CD14-positive monocyte (primary cell): Measurements from ENCODE around the gene DCANP1. TPM values are rescaled to one million over a fixed set of nuclear protein-coding genes. Genes with fewer than 3 reads are reported as not detected.
A peak's percentile ranks its signal among the peaks of the same experiment; 100 is the strongest.

Source experiments
- DNase-seq, 3 donors: peaks; one replicate each; pipeline ENCODE4 v3.0.0-alpha.2; 2011 to 2022
- H2AFZ ChIP-seq: 2 replicates; pipeline ENCODE4 v1.6.0; 2012; ENCODE audit warnings: mild to moderate bottlenecking, low read depth, low read length, inconsistent platforms; ENCODE audit not compliant: insufficient read depth, poor library complexity, severe bottlenecking
- H3K27ac ChIP-seq, 2 donors: 1 replicate in 1 of 2; 2 replicates in 1 of 2; pipeline ENCODE4 v1.5.1; 2012 to 2013; ENCODE audit warnings: low read length in 2 of 2, control low read depth in 1 of 2, inconsistent platforms in 1 of 2, low read depth in 1 of 2, mild to moderate bottlenecking in 1 of 2
- H3K27me3 ChIP-seq, 2 donors: one replicate each; pipeline versions ENCODE4 v1.6.0 to v1.6.1; 2011 to 2013; ENCODE audit warnings: low read length in 2 of 2; ENCODE audit not compliant: control insufficient read depth in 2 of 2, insufficient read depth in 2 of 2
- H3K36me3 ChIP-seq, 2 donors: replicated peaks in 1 of 2; 1 replicate in 1 of 2; 2 replicates in 1 of 2; pipeline versions ENCODE4 v1.5.1 to v1.6.1; 2012 to 2013; ENCODE audit warnings: low read length in 2 of 2, control low read depth in 1 of 2, inconsistent platforms in 1 of 2, mild to moderate bottlenecking in 1 of 2; ENCODE audit not compliant: insufficient read depth in 2 of 2, control insufficient read depth in 1 of 2
- H3K4me1 ChIP-seq, 2 donors: 1 replicate in 1 of 2; 2 replicates in 1 of 2; pipeline versions ENCODE4 v1.5.1 to v1.6.1; 2012 to 2013; ENCODE audit warnings: low read length in 2 of 2, control low read depth in 1 of 2, inconsistent platforms in 1 of 2, mild to moderate bottlenecking in 1 of 2, moderate library complexity in 1 of 2; ENCODE audit not compliant: insufficient read depth in 2 of 2, control insufficient read depth in 1 of 2
- H3K4me2 ChIP-seq: replicated peaks from 2 replicates; pipeline ENCODE3; 2012; ENCODE audit warnings: low read length, moderate library complexity, mild to moderate bottlenecking; ENCODE audit not compliant: poor library complexity, severe bottlenecking; ENCODE audit errors: extremely low read depth
- H3K4me3 ChIP-seq, 3 experiments: fragments of 200-600 bp in 1 of 3; sonication (generic) in 1 of 3; replicated peaks in 1 of 3; 1 replicate in 2 of 3; 2 replicates in 1 of 3; pipeline ENCODE4 v1.5.1; 2011 to 2013; ENCODE audit warnings: low read length in 3 of 3, mild to moderate bottlenecking in 3 of 3, control low read depth in 2 of 3, low read depth in 2 of 3, inconsistent platforms in 1 of 3, moderate library complexity in 1 of 3
- H3K79me2 ChIP-seq: 2 replicates; pipeline ENCODE4 v1.6.0; 2012; ENCODE audit warnings: mild to moderate bottlenecking, control low read depth, inconsistent platforms, low read length, moderate library complexity; ENCODE audit not compliant: insufficient read depth
- H3K9ac ChIP-seq: 2 replicates; pipeline ENCODE4 v1.6.0; 2017; ENCODE audit warnings: low read length, mild to moderate bottlenecking; ENCODE audit not compliant: insufficient read depth, poor library complexity, severe bottlenecking
- H3K9me3 ChIP-seq, 2 donors: replicated peaks in 1 of 2; 1 replicate in 1 of 2; 2 replicates in 1 of 2; pipeline versions ENCODE4 v1.5.1 to v1.6.1; 2012 to 2013; ENCODE audit warnings: low read length in 2 of 2, control low read depth in 1 of 2; ENCODE audit not compliant: control insufficient read depth in 1 of 2, insufficient read depth in 1 of 2
- H4K20me1 ChIP-seq: 2 replicates; pipeline ENCODE4 v1.6.0; 2012; ENCODE audit warnings: mild to moderate bottlenecking, low read length, control low read depth, moderate library complexity; ENCODE audit not compliant: insufficient read depth
- H3K27ac Mint-ChIP-seq, 7 donors: one replicate each; pipeline ENCODE4 v1.8.0; 2020; ENCODE audit warnings: mild to moderate bottlenecking in 7 of 7, mixed read lengths in 7 of 7, moderate library complexity in 6 of 7, inconsistent platforms in 2 of 7
- H3K27me3 Mint-ChIP-seq, 3 donors: one replicate each; pipeline ENCODE4 v1.8.0; 2021 to 2022; ENCODE audit warnings: low read depth in 3 of 3, mild to moderate bottlenecking in 3 of 3, mixed read lengths in 3 of 3, moderate library complexity in 3 of 3, inconsistent platforms in 1 of 3
- H3K36me3 Mint-ChIP-seq, 2 donors: one replicate each; pipeline ENCODE4 v1.8.0; 2020; ENCODE audit warnings: mixed read lengths in 2 of 2, inconsistent platforms in 1 of 2, mild to moderate bottlenecking in 1 of 2
- H3K4me1 Mint-ChIP-seq: one replicate; pipeline ENCODE4 v1.8.0; 2020; ENCODE audit warnings: mild to moderate bottlenecking, mixed read lengths
- H3K4me3 Mint-ChIP-seq, 2 donors: one replicate each; pipeline ENCODE4 v1.8.0; 2020; ENCODE audit warnings: mild to moderate bottlenecking in 2 of 2, mixed read lengths in 2 of 2, moderate library complexity in 1 of 2
- H3K9me3 Mint-ChIP-seq, 7 donors: one replicate each; pipeline ENCODE4 v1.8.0; 2020 to 2022; ENCODE audit warnings: mixed read lengths in 7 of 7, mild to moderate bottlenecking in 6 of 7, moderate library complexity in 6 of 7, inconsistent platforms in 2 of 7
- WGBS: methylation state at CpG from one replicate; pipeline ENCODE4 v1.1.5; 2013; ENCODE audit warnings: missing lambda C conversion rate; ENCODE audit not compliant: insufficient coverage; 5-methylcytosine and 5-hydroxymethylcytosine counted together
- intact Hi-C, 2 donors: fragments of 100-400 bp; cut with micrococcal nuclease; formaldehyde crosslinking; loops; one replicate each; pipeline versions ENCODE4 v1.15.0 to v1.15.1; 2023
- polyA plus RNA-seq, 3 donors: library from polyadenylated mRNA; depleted of rRNA in 1 of 3; unstranded in 2 of 3; stranded (reverse) in 1 of 3; fragments of 300-500 nt in 2 of 3; fragments of >200 nt in 1 of 3; fragmentation: Illumina TruSeq in 2 of 3; gene quantifications; 1 replicate in 2 of 3; 2 replicates in 1 of 3; pipeline ENCODE4 v1.2.3, GENCODE V29; 2012 to 2021
- TF ChIP-seq, protein P1 (sequence below): fragments of 200-600 bp; IDR thresholded peaks from one replicate; pipeline ENCODE4 v1.8.0; 2022; ENCODE audit warnings: antibody characterized with exemption, mild to moderate bottlenecking

DCANP1 gene
- polyA plus RNA-seq, 3 donors, result 0.14 to 0.85 (median 0.15) TPM

DNA sequence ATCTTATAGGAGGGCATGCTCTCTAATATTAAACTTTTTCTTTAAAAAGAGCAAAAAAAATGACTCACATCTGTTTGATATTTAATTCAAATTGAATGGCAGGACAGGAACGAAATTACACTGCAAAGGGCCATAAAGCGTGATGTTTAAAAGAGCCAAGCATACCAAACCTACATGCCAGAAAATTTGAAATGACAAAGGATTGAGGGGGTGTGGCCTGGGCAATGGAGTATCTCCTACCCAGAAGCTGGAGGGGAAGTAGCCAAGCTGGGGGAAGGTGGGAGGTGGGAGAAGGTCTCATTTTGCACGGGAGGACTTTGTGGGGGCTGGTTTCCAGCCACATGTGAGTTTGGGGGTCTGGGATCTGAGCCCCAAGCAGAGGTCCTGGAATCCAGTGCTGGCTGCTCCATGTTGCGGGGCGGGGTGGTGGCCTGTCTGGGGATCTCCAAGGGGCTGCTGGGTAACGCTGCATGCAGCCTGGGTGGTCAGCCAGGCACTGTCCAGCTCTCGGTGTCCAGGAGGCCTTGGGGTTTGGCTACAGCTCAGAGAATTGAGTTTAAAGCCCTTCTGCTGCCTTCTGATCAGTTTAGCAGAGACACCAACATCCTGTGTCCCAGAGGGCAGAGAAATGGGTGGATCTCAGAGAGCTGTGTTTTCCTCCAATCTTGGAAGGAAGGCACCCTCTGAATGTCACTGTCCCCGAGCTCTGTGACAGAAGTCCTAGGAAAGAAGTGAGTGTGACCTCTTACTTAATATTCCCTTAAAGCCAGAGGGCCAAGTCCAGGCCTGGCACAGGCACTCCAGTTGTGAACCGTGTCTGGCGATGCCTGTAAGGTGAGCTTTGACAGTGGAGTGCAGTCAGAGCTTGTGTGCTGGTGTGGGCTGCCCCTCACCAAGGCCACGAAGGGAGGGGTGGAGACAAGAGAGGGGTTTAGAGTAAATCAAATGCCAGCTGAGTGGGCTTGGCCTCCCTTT lies 7.6 kb downstream of the DCANP1 start:
- no peaks in the 10 kb centered on the region for H3K36me3 ChIP-seq
- H3K4me1 ChIP-seq, result peaks cover 94 to 95% of the 10 kb centered on the region in 2 donors
- no peaks in the 10 kb centered on the region for H3K27me3 ChIP-seq
- peaks cover 0 to 3% (median 0%) of the 10 kb centered on the region in 3 donors for H3K27me3 Mint-ChIP-seq
- no peak overlapping the region for H3K4me3 ChIP-seq
- peaks cover 89% of the 10 kb centered on the region for H3K4me1 Mint-ChIP-seq
- no peak overlapping the region for H3K4me2 ChIP-seq
- peaks cover 51% of the 10 kb centered on the region for H3K79me2 ChIP-seq
- H3K27ac Mint-ChIP-seq, result peak overlapping the region in 4 of 7 donors; percentile 42 to 94 (median 67)
- no peaks in the 10 kb centered on the region for H3K9me3 Mint-ChIP-seq
- no peak overlapping the region for H2AFZ ChIP-seq
- WGBS, result 77% methylated on average over 8 of the region's 11 CpGs
- no peaks in the 10 kb centered on the region for H3K9me3 ChIP-seq
- intact Hi-C loops, result loop anchor here in 1 of 2 donors (5.0 kb wide), 1 partner anchor 42 kb away; the partner anchor contains the start of gene MACROH2A1
- TF ChIP-seq, protein P1, sequence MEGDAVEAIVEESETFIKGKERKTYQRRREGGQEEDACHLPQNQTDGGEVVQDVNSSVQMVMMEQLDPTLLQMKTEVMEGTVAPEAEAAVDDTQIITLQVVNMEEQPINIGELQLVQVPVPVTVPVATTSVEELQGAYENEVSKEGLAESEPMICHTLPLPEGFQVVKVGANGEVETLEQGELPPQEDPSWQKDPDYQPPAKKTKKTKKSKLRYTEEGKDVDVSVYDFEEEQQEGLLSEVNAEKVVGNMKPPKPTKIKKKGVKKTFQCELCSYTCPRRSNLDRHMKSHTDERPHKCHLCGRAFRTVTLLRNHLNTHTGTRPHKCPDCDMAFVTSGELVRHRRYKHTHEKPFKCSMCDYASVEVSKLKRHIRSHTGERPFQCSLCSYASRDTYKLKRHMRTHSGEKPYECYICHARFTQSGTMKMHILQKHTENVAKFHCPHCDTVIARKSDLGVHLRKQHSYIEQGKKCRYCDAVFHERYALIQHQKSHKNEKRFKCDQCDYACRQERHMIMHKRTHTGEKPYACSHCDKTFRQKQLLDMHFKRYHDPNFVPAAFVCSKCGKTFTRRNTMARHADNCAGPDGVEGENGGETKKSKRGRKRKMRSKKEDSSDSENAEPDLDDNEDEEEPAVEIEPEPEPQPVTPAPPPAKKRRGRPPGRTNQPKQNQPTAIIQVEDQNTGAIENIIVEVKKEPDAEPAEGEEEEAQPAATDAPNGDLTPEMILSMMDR, result no peak
- H3K4me3 Mint-ChIP-seq, result no peak overlapping the region
- H3K36me3 Mint-ChIP-seq, result peaks cover 3 to 7% of the 10 kb centered on the region in 2 donors
- no peaks in the 10 kb centered on the region for H4K20me1 ChIP-seq
- no peak overlapping the region for H3K9ac ChIP-seq
- DNase-seq, result peak in 1 of 3 donors; percentile 2
- peak overlapping the region in 1 of 2 donors; percentile 40 for H3K27ac ChIP-seq

DNA sequence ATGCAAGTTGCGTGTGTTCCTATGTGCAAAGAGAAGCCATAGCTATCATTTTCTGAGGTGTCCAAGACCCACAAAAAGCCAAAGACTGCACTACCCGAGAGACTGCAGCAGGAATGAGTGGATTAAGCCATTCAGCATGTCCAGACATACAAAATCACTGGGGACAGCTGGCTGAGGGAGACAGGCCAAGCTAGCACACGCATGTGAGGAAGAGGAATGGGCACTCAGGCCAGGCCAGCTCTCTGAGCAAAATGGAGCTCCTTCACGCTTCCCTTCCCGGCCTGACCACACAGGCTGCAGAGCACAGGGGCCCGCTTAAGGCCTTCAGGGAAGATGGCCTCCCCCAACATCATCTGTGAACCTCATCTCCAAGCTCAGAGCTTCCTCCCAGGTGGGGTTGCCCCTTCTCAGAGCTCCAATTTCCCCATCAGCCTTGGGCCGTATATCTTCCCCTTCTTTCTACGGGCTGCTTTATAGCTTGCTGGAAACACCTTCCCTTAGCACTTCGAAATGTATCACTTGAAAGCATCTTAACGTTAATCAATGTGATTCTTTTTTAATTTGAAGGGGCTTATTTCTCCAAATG lies 8.4 kb downstream of the DCANP1 start:
- H3K27ac ChIP-seq, result peak overlapping the region; percentile 84 to 85
- no peaks in the 10 kb centered on the region for H3K27me3 ChIP-seq
- H3K4me3 ChIP-seq, result peak overlapping the region in 1 of 3 experiments; percentile 72
- H3K27ac Mint-ChIP-seq, result peak overlapping the region; percentile 36 to 96 (median 91)
- DNase-seq, result peak in 1 of 3 donors; percentile 47
- no peak overlapping the region for H3K4me3 Mint-ChIP-seq
- WGBS, result 70% methylated on average over 6 of the region's 10 CpGs
- no peaks in the 10 kb centered on the region for H3K27me3 Mint-ChIP-seq
- intact Hi-C loops, result loop anchor here in 1 of 2 donors (5.0 kb wide), 1 partner anchor 41 kb away; the partner anchor contains the start of gene MACROH2A1
- H4K20me1 ChIP-seq, result no peaks in the 10 kb centered on the region
- H3K79me2 ChIP-seq, result peaks cover 43% of the 10 kb centered on the region
- TF ChIP-seq, protein P1, result no peak
- H3K9me3 Mint-ChIP-seq, result peaks cover 0 to 2% (median 0%) of the 10 kb centered on the region in 7 donors
- no peak overlapping the region for H3K9ac ChIP-seq
- H3K4me1 Mint-ChIP-seq, result peaks cover 90% of the 10 kb centered on the region
- H3K4me2 ChIP-seq, result no peak overlapping the region
- H2AFZ ChIP-seq, result no peak overlapping the region
- H3K36me3 ChIP-seq, result no peaks in the 10 kb centered on the region
- no peaks in the 10 kb centered on the region for H3K9me3 ChIP-seq
- H3K36me3 Mint-ChIP-seq, result peaks cover 0 to 7% of the 10 kb centered on the region in 2 donors
- H3K4me1 ChIP-seq, result peaks cover 94 to 95% of the 10 kb centered on the region in 2 donors
